Effector memory CD8-positive, alpha-beta T cell (primary cell): ENCODE data around the gene KRTAP1-3.
"Not testable (repeated sequence)": the region's sequence is repeated elsewhere in the genome, so short reads cannot be mapped to it uniquely, and the experiment has no call there.

Experiments used
- ATAC-seq: fragments of 150-1000 bp; cut with Tn5 transposase; replicated peaks from 2 replicates; pipeline ENCODE4 v1.10.0; 2021; ENCODE audit warnings: mild to moderate bottlenecking, moderate library complexity
- DNase-seq, 3 experiments: peaks; one replicate each; pipeline ENCODE4 v3.0.0; 2021
- H3K27ac Mint-ChIP-seq, 2 donors: one replicate each; pipeline ENCODE4 v1.8.0; 2022; ENCODE audit warnings: mild to moderate bottlenecking in 2 of 2, mixed read lengths in 2 of 2, moderate library complexity in 2 of 2
- H3K27me3 Mint-ChIP-seq, 2 donors: one replicate each; pipeline ENCODE4 v1.8.0; 2022; ENCODE audit warnings: mixed read lengths in 2 of 2
- H3K36me3 Mint-ChIP-seq: one replicate; pipeline ENCODE4 v1.8.0; 2022; ENCODE audit warnings: mild to moderate bottlenecking, moderate library complexity, mixed read lengths; ENCODE audit not compliant: insufficient read depth
- H3K4me1 Mint-ChIP-seq, 2 donors: one replicate each; pipeline ENCODE4 v1.8.0; 2022; ENCODE audit warnings: low read depth in 2 of 2, mixed read lengths in 2 of 2
- H3K4me3 Mint-ChIP-seq, 2 donors: one replicate each; pipeline ENCODE4 v1.8.0; 2022; ENCODE audit warnings: mild to moderate bottlenecking in 2 of 2, mixed read lengths in 2 of 2, moderate library complexity in 2 of 2
- H3K9me3 Mint-ChIP-seq, 2 donors: one replicate each; pipeline ENCODE4 v1.8.0; 2022; ENCODE audit warnings: mixed read lengths in 2 of 2

Gene KRTAP1-3

DNA sequence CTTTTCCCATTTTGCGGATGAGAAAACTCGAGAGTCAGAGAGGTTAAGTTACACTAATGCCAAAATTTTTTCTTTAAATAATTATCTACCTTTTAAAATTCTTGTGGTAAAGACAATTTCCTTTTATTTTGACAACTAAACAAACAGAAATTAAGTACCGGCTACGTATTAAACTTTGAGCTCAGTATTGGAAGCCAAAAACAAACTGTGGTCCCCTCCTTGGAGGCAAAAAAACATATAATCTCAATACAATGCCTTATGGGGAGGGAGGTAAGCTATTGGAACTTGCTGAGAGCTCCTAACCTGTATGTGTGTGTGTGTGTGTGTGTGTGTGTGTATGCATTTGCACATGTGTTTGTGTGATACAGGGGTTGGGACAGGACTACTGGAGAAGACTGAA lies 28.8 kb upstream of the KRTAP1-3 start:
- H3K36me3 Mint-ChIP-seq, result no peaks in the 10 kb centered on the region
- ATAC-seq (no peak), DNase-seq (no peak)
- H3K4me1 Mint-ChIP-seq, result no peaks in the 10 kb centered on the region
- peaks cover 29 to 34% of the 10 kb centered on the region in 2 donors for H3K27me3 Mint-ChIP-seq
- no peaks in the 10 kb centered on the region for H3K9me3 Mint-ChIP-seq
- H3K27ac Mint-ChIP-seq, result no peak overlapping the region
- no peak overlapping the region for H3K4me3 Mint-ChIP-seq

- Mint-ChIP-seq H3K4me1 (no peaks in the 10 kb centered on the region), H3K27ac (no peak overlapping the region), H3K36me3 (no peaks in the 10 kb centered on the region), H3K9me3 (peaks cover 0 to 7% of the 10 kb centered on the region in 2 donors), H3K4me3 (no peak overlapping the region), H3K27me3 (peaks cover 38 to 44% of the 10 kb centered on the region in 2 donors)
- ATAC-seq (no peak), DNase-seq (no peak)
Observed at GRCh38 chr17:41061964-41062363, 27.3 kb upstream of the KRTAP1-3 start.

DNA sequence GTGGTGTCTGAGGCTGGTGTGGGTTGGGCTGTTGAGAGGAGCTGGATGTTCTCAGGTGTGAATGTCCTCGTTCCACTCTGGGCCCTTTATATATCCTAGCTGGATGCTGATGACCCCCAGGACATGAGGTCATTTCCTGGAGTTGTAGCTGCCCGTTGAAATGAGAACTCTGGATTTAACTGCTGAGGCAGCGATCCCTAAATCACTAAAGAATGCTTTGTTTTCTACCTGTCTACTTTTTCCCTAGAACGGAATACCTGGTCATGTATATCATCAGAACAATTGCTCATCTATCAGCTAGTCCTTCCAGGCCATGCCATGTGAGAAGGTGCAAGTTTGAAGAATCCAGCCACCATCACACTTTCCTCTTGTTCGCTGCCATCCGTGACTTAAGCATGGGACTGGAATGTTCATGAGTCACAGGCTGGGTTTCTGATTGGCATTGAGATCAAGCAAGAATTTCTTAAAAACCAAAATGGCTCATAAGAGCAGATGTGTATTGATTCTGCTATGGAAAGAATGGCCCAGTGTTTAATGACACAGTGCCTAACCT lies 25.5 kb upstream of the KRTAP1-3 start, which contains the start of gene KRTAP2-3:
TSS of gene KRTAP2-3 (minus strand) at position 63 of the 553 bp plus-strand sequence. CDS start 64 bp downstream, outside the sequence.
- Mint-ChIP-seq H3K36me3 (no peaks in the 10 kb centered on the region), H3K4me1 (no peaks in the 10 kb centered on the region), H3K27me3 (peaks cover 38 to 56% of the 10 kb centered on the region in 2 donors), H3K4me3 (no peak within 1 kb of the TSS), H3K27ac (no peak within 1 kb of the TSS), H3K9me3 (peaks cover 0 to 7% of the 10 kb centered on the region in 2 donors)
- ATAC-seq (no peak), DNase-seq (no peak)

DNA sequence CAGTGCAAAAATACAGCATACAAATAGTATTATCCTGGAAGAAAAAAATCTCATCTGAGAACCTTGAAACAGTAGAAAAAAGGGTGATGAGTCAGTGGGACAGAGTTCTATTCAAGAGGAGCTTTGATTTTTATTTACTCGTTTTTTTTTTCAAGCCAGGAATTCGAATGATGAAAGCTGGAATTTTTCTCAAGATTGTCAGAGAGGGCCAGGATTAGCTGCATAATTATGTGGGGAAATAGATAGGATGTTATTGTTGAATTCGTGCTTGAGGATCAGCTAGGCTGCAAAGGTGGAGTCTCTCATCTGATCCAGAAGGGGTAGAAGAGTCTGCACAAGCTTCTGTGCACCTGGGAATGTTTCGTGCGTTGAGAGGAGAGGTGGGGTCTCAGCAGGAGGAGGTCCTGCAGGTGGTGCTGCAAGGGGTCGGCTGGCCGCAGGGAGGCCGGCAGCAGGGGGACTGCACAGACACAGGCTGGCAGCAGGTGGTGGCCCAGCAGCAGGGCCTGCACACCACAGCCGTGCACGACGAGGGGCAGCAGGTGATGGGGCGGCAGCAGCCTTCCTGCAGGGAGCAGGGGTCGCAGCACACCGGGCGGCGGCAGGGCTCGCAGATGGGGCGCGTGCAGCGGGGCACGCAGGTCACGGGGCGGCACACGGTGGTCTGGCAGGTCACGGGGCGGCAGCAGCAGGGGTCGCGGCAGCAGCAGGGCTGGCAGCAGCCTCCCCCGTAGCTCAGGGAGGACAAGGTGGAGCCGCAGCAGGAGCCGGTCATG lies 24.8 kb upstream of the KRTAP1-3 start:
- peaks cover 39 to 58% of the 10 kb centered on the region in 2 donors for H3K27me3 Mint-ChIP-seq
- not testable (repeated sequence) for H3K27ac Mint-ChIP-seq, ATAC-seq, H3K4me3 Mint-ChIP-seq, H3K4me1 Mint-ChIP-seq, DNase-seq, H3K9me3 Mint-ChIP-seq, H3K36me3 Mint-ChIP-seq

DNA sequence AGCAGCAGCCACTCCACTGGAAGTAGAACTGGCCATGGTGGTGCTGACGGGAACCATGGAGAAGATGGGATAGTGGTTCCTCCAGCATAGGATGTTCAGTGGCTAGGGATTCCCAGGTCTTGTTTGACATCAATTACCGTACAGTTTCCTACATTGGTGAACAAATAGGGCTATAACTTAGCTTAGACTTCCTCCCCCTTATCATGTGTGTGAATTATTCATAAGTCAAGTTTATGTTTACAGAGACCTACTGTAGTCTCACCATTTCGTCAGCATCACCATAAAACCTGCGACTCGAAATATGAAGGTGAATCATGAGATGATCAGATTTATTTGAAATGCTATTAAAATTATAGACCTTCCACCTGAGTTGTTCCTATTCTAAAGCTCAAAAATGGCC lies 24.1 kb upstream of the KRTAP1-3 start:
- DNase-seq, result no peak
- H3K9me3 Mint-ChIP-seq, result peaks cover 0 to 7% of the 10 kb centered on the region in 2 donors

GRCh38 chr17:41057547-41057946 lies 22.9 kb upstream of the KRTAP1-3 start:
- no peaks in the 10 kb centered on the region for H3K4me1 Mint-ChIP-seq
- no peak for ATAC-seq

More for the DNA sequence above, 24.1 kb upstream of the KRTAP1-3 start:
- Mint-ChIP-seq H3K27me3 (peaks cover 46 to 65% of the 10 kb centered on the region in 2 donors), H3K27ac (no peak overlapping the region), H3K4me1 (no peaks in the 10 kb centered on the region), H3K4me3 (no peak overlapping the region), H3K36me3 (no peaks in the 10 kb centered on the region)
- no peak for ATAC-seq

GRCh38 chr17:41055130-41055529 lies 20.5 kb upstream of the KRTAP1-3 start, which contains the start of gene KRTAP2-2:
Gene KRTAP2-2, minus strand, starts transcription at chr17:41055230. Its CDS starts 19 bp downstream, at chr17:41055211.
- H3K27me3 Mint-ChIP-seq, result peaks cover 48 to 79% of the 10 kb centered on the region in 2 donors
- not testable (repeated sequence) for H3K9me3 Mint-ChIP-seq, DNase-seq, H3K36me3 Mint-ChIP-seq, H3K4me3 Mint-ChIP-seq, H3K27ac Mint-ChIP-seq, ATAC-seq, H3K4me1 Mint-ChIP-seq

More at GRCh38 chr17:41057547-41057946, 22.9 kb upstream of the KRTAP1-3 start:
- Mint-ChIP-seq H3K9me3 (peaks cover 0 to 7% of the 10 kb centered on the region in 2 donors), H3K27ac (no peak overlapping the region), H3K36me3 (no peaks in the 10 kb centered on the region), H3K4me3 (no peak overlapping the region), H3K27me3 (peaks cover 56 to 77% of the 10 kb centered on the region in 2 donors)
- no peak for DNase-seq

DNA sequence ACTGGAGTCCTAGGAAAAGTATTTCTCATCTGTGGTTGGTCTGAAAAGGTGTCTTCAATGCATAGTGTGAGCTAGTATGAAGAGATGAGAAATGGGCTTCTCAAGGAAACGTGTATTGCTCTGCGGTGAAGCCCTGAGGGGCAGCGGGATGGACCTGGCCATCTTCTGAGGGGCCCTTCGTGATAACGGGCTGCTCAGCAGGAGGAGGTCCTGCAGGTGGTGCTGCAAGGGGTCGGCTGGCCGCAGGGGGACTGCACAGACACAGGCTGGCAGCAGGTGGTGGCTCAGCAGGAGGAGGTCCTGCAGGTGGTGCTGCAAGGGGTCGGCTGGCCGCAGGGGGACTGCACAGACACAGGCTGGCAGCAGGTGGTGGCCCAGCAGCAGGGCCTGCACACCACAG lies 19.9 kb upstream of the KRTAP1-3 start:
- peaks cover 50 to 77% of the 10 kb centered on the region in 2 donors for H3K27me3 Mint-ChIP-seq
- H3K27ac Mint-ChIP-seq, H3K4me3 Mint-ChIP-seq, ATAC-seq, DNase-seq, H3K4me1 Mint-ChIP-seq, H3K9me3 Mint-ChIP-seq, H3K36me3 Mint-ChIP-seq: not testable (repeated sequence)

GRCh38 chr17:41054025-41054424 lies 19.4 kb upstream of the KRTAP1-3 start:
- peaks cover 0 to 7% of the 10 kb centered on the region in 2 donors for H3K9me3 Mint-ChIP-seq

DNA sequence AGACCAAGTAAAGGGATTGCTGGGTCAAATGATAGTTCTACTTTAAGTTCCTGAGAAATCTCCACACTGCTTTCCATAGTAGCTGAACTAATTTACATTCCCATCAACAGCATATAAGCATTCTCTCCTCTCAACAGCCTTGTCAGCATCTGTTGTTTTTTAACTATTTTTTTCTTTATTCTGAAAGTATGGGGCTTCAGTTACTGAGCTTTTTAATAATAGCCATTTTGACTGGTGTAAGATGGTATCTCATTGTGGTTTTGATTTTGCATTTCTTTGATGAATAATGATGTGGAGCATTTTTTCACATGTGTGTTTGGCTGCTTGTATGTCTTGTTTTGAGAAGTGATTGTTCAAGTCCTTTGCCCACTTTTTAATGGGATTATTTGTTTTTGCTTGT lies 17.9 kb upstream of the KRTAP1-3 start:
- no peak overlapping the region for H3K4me3 Mint-ChIP-seq
- ATAC-seq, result no peak
- H3K27ac Mint-ChIP-seq, result no peak overlapping the region
- H3K4me1 Mint-ChIP-seq, result no peaks in the 10 kb centered on the region
- H3K36me3 Mint-ChIP-seq, result no peaks in the 10 kb centered on the region
- peaks cover 51 to 74% of the 10 kb centered on the region in 2 donors for H3K27me3 Mint-ChIP-seq
- no peak for DNase-seq
- peaks cover 0 to 3% of the 10 kb centered on the region in 2 donors for H3K9me3 Mint-ChIP-seq

More at GRCh38 chr17:41054025-41054424, 19.4 kb upstream of the KRTAP1-3 start:
- H3K27ac Mint-ChIP-seq, result no peak overlapping the region
- H3K27me3 Mint-ChIP-seq, result peaks cover 47 to 74% of the 10 kb centered on the region in 2 donors
- DNase-seq (no peak), ATAC-seq (no peak)
- H3K4me1 Mint-ChIP-seq, result no peaks in the 10 kb centered on the region
- no peaks in the 10 kb centered on the region for H3K36me3 Mint-ChIP-seq
- H3K4me3 Mint-ChIP-seq, result no peak overlapping the region

- Mint-ChIP-seq H3K27me3 (peaks cover 67 to 68% of the 10 kb centered on the region in 2 donors), H3K4me1 (peaks cover 0 to 2% of the 10 kb centered on the region in 2 donors), H3K36me3 (no peaks in the 10 kb centered on the region), H3K9me3 (no peaks in the 10 kb centered on the region), H3K27ac (no peak overlapping the region), H3K4me3 (no peak overlapping the region)
- ATAC-seq (no peak), DNase-seq (no peak)
Observed at GRCh38 chr17:41049110-41049509, 14.4 kb upstream of the KRTAP1-3 start.

DNA sequence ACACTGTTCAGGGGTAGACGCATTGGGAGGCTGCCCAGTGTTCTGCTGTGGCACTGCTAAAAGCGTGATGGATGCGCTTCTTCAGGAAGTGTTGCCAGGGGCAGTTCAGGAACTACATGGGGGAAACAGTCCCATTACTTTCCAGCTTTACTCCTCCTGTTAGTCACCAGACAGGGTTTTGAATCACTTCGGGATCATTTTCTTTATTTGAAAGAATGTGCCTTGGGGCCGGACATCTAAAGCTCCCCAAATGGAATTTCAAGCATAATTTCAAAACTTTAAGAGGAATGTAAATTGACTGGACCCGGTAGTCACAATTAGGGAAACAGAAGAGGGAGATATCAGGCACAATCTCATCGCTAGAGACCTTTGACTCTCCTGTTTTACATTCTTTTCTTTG lies 13.8 kb upstream of the KRTAP1-3 start:
- no peaks in the 10 kb centered on the region for H3K36me3 Mint-ChIP-seq
- no peak overlapping the region for H3K4me3 Mint-ChIP-seq

DNA sequence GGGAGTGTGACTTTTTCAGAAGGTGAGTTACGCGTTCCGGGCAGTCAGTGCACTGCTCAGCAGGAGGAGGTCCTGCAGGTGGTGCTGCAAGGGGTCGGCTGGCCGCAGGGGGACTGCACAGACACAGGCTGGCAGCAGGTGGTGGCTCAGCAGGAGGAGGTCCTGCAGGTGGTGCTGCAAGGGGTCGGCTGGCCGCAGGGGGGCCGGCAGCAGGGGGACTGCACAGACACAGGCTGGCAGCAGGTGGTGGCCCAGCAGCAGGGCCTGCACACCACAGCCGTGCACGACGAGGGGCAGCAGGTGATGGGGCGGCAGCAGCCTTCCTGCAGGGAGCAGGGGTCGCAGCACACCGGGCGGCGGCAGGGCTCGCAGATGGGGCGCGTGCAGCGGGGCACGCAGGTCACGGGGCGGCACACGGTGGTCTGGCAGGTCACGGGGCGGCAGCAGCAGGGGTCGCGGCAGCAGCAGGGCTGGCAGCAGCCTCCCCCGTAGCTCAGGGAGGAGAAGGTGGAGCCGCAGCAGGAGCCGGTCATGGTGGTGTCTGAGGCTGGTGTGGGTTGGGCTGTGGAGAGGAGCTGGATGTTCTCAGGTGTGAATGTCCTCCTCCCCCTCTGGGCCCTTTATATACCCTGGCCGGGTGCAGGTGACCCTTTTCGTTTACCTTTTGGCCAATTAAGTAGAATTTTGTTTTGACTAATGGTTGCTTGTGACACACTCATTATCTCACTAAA lies 12.2 kb upstream of the KRTAP1-3 start, which contains the start of gene KRTAP2-1:
TSS of gene KRTAP2-1 (minus strand) at position 582 of the 731 bp plus-strand sequence. CDS start at position 533, 49 bp downstream.
- ATAC-seq, H3K4me1 Mint-ChIP-seq, H3K36me3 Mint-ChIP-seq, DNase-seq, H3K9me3 Mint-ChIP-seq, H3K4me3 Mint-ChIP-seq: not testable (repeated sequence)
- Mint-ChIP-seq H3K27ac (peak within 1 kb of the TSS in 1 of 2 donors; percentile 59), H3K27me3 (peaks cover 45 to 49% of the 10 kb centered on the region in 2 donors)

More for the DNA sequence above, 13.8 kb upstream of the KRTAP1-3 start:
- no peak for DNase-seq
- H3K27me3 Mint-ChIP-seq, result peaks cover 60 to 62% of the 10 kb centered on the region in 2 donors
- H3K9me3 Mint-ChIP-seq, result no peaks in the 10 kb centered on the region
- ATAC-seq, result no peak
- H3K27ac Mint-ChIP-seq, result no peak overlapping the region
- peaks cover 0 to 2% of the 10 kb centered on the region in 2 donors for H3K4me1 Mint-ChIP-seq
